T-cell (primary cell): ENCODE results near the gene FCHSD2. TPM values are rescaled to one million over a fixed set of nuclear protein-coding genes. Genes with fewer than 3 reads are reported as not detected.

Experiments used
- ATAC-seq, 4 experiments: fragments of 200-7000 bp in 3 of 4; fragments of 150-1000 bp in 1 of 4; cut with Tn5 transposase; replicated peaks in 1 of 4; 1 replicate in 3 of 4; 2 replicates in 1 of 4; pipeline ENCODE4 v1.10.0; 2021; ENCODE audit warnings: moderate library complexity in 3 of 4, mild to moderate bottlenecking in 2 of 4, moderate number of reproducible peaks in 1 of 4
- CTCF ChIA-PET, 2 donors: fragments of 300-600 bp; sonication (Branson Sonifier 250); formaldehyde crosslinking; loops; one replicate each; lab custom pipeline; 2022; ENCODE audit warnings: antibody characterized with exemption in 2 of 2; lab: Charles Lee
- POLR2A ChIA-PET, 2 donors: fragments of 300-600 bp; sonication (Branson Sonifier 250); formaldehyde crosslinking; loops; one replicate each; lab custom pipeline; 2022; ENCODE audit warnings: antibody characterized with exemption in 2 of 2; lab: Charles Lee
- DNase-seq, 35 experiments: peaks; one replicate each; pipeline versions ENCODE4 v3.0.0 to v3.0.0-alpha.2; 2013 to 2023
- H3K27ac ChIP-seq: one replicate; pipeline ENCODE4 v1.5.1; 2013; ENCODE audit warnings: low read length
- H3K27me3 ChIP-seq, 2 experiments: replicated peaks in 1 of 2; 1 replicate in 1 of 2; 2 replicates in 1 of 2; pipeline versions ENCODE4 v1.6.1 to v1.7.0; 2013; ENCODE audit warnings: low read length in 1 of 2, mixed read lengths in 1 of 2; ENCODE audit not compliant: control insufficient read depth in 2 of 2, insufficient read depth in 2 of 2; ENCODE audit errors: extremely low read depth in 1 of 2
- H3K36me3 ChIP-seq, 2 donors: 1 replicate in 1 of 2; 2 replicates in 1 of 2; pipeline versions ENCODE4 v1.6.1 to v1.7.0; 2013; ENCODE audit warnings: low read length in 1 of 2; ENCODE audit not compliant: control insufficient read depth in 2 of 2, insufficient read depth in 1 of 2; ENCODE audit errors: extremely low read depth in 1 of 2
- H3K4me1 ChIP-seq, 2 experiments: 1 replicate in 1 of 2; 2 replicates in 1 of 2; pipeline versions ENCODE4 v1.6.1 to v1.7.0; 2013; ENCODE audit warnings: low read length in 2 of 2, mixed read lengths in 1 of 2; ENCODE audit not compliant: insufficient read depth in 2 of 2, control insufficient read depth in 1 of 2; ENCODE audit errors: extremely low read depth in 1 of 2
- H3K4me3 ChIP-seq, 2 donors: 1 replicate in 1 of 2; 2 replicates in 1 of 2; pipeline versions ENCODE4 v1.5.1 to v1.7.0; 2013; ENCODE audit warnings: mild to moderate bottlenecking in 2 of 2, low read length in 1 of 2, moderate library complexity in 1 of 2; ENCODE audit not compliant: control insufficient read depth in 1 of 2; ENCODE audit errors: extremely low read depth in 1 of 2
- H3K9me3 ChIP-seq: 2 replicates; pipeline ENCODE4 v1.7.0; 2013
- H3K27ac Mint-ChIP-seq, 2 donors: one replicate each; pipeline ENCODE4 v1.8.0; 2020 to 2021; ENCODE audit warnings: mild to moderate bottlenecking in 2 of 2, mixed read lengths in 2 of 2
- H3K27me3 Mint-ChIP-seq, 2 donors: one replicate each; pipeline ENCODE4 v1.8.0; 2021 to 2022; ENCODE audit warnings: mixed read lengths in 2 of 2
- H3K36me3 Mint-ChIP-seq: one replicate; pipeline ENCODE4 v1.8.0; 2021; ENCODE audit warnings: mixed read lengths
- H3K4me1 Mint-ChIP-seq, 3 donors: one replicate each; pipeline ENCODE4 v1.8.0; 2020 to 2022; ENCODE audit warnings: mixed read lengths in 3 of 3, mild to moderate bottlenecking in 1 of 3
- H3K4me3 Mint-ChIP-seq, 3 donors: one replicate each; pipeline ENCODE4 v1.8.0; 2020 to 2022; ENCODE audit warnings: mild to moderate bottlenecking in 3 of 3, mixed read lengths in 3 of 3, moderate library complexity in 3 of 3
- H3K9me3 Mint-ChIP-seq, 3 donors: one replicate each; pipeline ENCODE4 v1.8.0; 2020 to 2022; ENCODE audit warnings: mixed read lengths in 3 of 3
- WGBS: methylation state at CpG from one replicate; pipeline ENCODE4 v1.1.5; 2013; ENCODE audit warnings: missing lambda C conversion rate; ENCODE audit not compliant: insufficient coverage; 5-methylcytosine and 5-hydroxymethylcytosine counted together
- total RNA-seq, 35 experiments: library from RNA in 6 of 35; stranded (reverse) in 6 of 35; fragments of 120-200 nt in 1 of 35; gene quantifications; one replicate each; pipeline versions ENCODE4 v1.2.1 to v1.2.4 and lab custom pipeline; 2013 to 2026

FCHSD2 gene
- total RNA-seq, 5 donors from 2014 or later (not counting 1 experiment from before 2014, with no cell fraction given) = 37.0 to 53.8 (median 46.3) TPM

GRCh38 chr11:73168925-73169579 is 26.9 kb upstream of the FCHSD2 start:
- DNase-seq (no peak), ATAC-seq (no peak)
- Histone ChIP-seq H3K4me3 (no peak overlapping the region), H3K4me1 (no peaks in the 10 kb centered on the region), H3K9me3 (no peaks in the 10 kb centered on the region), H3K36me3 (no peaks in the 10 kb centered on the region), H3K27me3 (peaks cover 0 to 3% of the 10 kb centered on the region in 2 experiments), H3K27ac (no peak overlapping the region)
- H3K27me3 Mint-ChIP-seq = peaks cover 0 to 2% of the 10 kb centered on the region in 2 donors
- H3K4me3 Mint-ChIP-seq = no peak overlapping the region
- WGBS = 92% methylated on average over 8 of the region's 11 CpGs
- no peaks in the 10 kb centered on the region for H3K9me3 Mint-ChIP-seq
- no peaks in the 10 kb centered on the region for H3K36me3 Mint-ChIP-seq
- ChIA-PET CTCF (interaction anchor here in 1 of 2 donors (0.6 kb wide), 2 partner anchors 56 to 698 kb away, joined by 3 to 5 read pairs; no protein-coding TSS in a partner anchor), POLR2A (no interaction called here)
- H3K4me1 Mint-ChIP-seq = peaks cover 0 to 4% (median 0%) of the 10 kb centered on the region in 3 donors
- no peak overlapping the region for H3K27ac Mint-ChIP-seq

GRCh38 chr11:73167363-73167954 is 25.3 kb upstream of the FCHSD2 start:
- Histone ChIP-seq H3K27me3 (peaks cover 0 to 3% of the 10 kb centered on the region in 2 experiments), H3K4me3 (no peak overlapping the region), H3K36me3 (no peaks in the 10 kb centered on the region), H3K9me3 (no peaks in the 10 kb centered on the region), H3K4me1 (no peaks in the 10 kb centered on the region), H3K27ac (no peak overlapping the region)
- Mint-ChIP-seq H3K4me1 (peaks cover 0 to 4% (median 0%) of the 10 kb centered on the region in 3 donors), H3K9me3 (no peaks in the 10 kb centered on the region), H3K27ac (no peak overlapping the region), H3K36me3 (no peaks in the 10 kb centered on the region), H3K27me3 (peaks cover 0 to 2% of the 10 kb centered on the region in 2 donors), H3K4me3 (no peak overlapping the region)
- ChIA-PET CTCF (no interaction called here), POLR2A (no interaction called here)
- WGBS = 67% methylated on average over 1 of the region's 3 CpGs
- ATAC-seq (no peak), DNase-seq (no peak)

- no CpG with 5 or more reads among the region's 2 CpGs for WGBS
- Mint-ChIP-seq H3K27ac (no peak overlapping the region), H3K4me1 (peaks cover 0 to 4% (median 0%) of the 10 kb centered on the region in 3 donors)
These were observed 22.9 kb upstream of the FCHSD2 start for GRCh38 chr11:73164803-73165540.

GRCh38 chr11:73163638-73164174 is 21.6 kb upstream of the FCHSD2 start:
- POLR2A ChIA-PET = no interaction called here
- no peaks in the 10 kb centered on the region for H3K4me1 ChIP-seq

More at GRCh38 chr11:73164803-73165540, 22.9 kb upstream of the FCHSD2 start:
- no peaks in the 10 kb centered on the region for H3K36me3 Mint-ChIP-seq
- ChIA-PET POLR2A (interaction anchor here in 1 of 2 donors (0.6 kb wide), 1 partner anchor 10 kb away, joined by 3 read pairs; no protein-coding TSS in a partner anchor), CTCF (interaction anchor here in 1 of 2 donors (1.3 to 1.5 kb wide), 2 partner anchors 23 to 28 kb away, joined by 3 to 4 read pairs; partner anchors contain the start of gene FCHSD2)
- H3K4me3 ChIP-seq = no peak overlapping the region
- H3K4me1 ChIP-seq = no peaks in the 10 kb centered on the region
- H3K9me3 Mint-ChIP-seq = no peaks in the 10 kb centered on the region
- ATAC-seq (no peak), DNase-seq (no peak)
- H3K36me3 ChIP-seq = no peaks in the 10 kb centered on the region
- H3K27me3 Mint-ChIP-seq = peaks cover 0 to 2% of the 10 kb centered on the region in 2 donors
- peaks cover 0 to 3% of the 10 kb centered on the region in 2 experiments for H3K27me3 ChIP-seq
- H3K4me3 Mint-ChIP-seq = no peak overlapping the region
- no peaks in the 10 kb centered on the region for H3K9me3 ChIP-seq
- H3K27ac ChIP-seq = no peak overlapping the region

GRCh38 chr11:73162196-73162740 is 20.1 kb upstream of the FCHSD2 start:
- Histone ChIP-seq H3K4me1 (peaks cover 0 to 7% of the 10 kb centered on the region in 2 experiments), H3K27me3 (no peaks in the 10 kb centered on the region), H3K9me3 (no peaks in the 10 kb centered on the region), H3K4me3 (no peak overlapping the region), H3K36me3 (no peaks in the 10 kb centered on the region), H3K27ac (no peak overlapping the region)
- no peak for ATAC-seq
- H3K9me3 Mint-ChIP-seq = no peaks in the 10 kb centered on the region
- H3K36me3 Mint-ChIP-seq = no peaks in the 10 kb centered on the region
- ChIA-PET CTCF (no interaction called here), POLR2A (no interaction called here)
- 69% methylated on average over 3 of the region's 10 CpGs for WGBS
- no peak overlapping the region for H3K27ac Mint-ChIP-seq
- DNase-seq = no peak
- H3K4me3 Mint-ChIP-seq = no peak overlapping the region
- peaks cover 0 to 23% (median 0%) of the 10 kb centered on the region in 3 donors for H3K4me1 Mint-ChIP-seq
- H3K27me3 Mint-ChIP-seq = no peaks in the 10 kb centered on the region

More at GRCh38 chr11:73163638-73164174, 21.6 kb upstream of the FCHSD2 start:
- Histone ChIP-seq H3K9me3 (no peaks in the 10 kb centered on the region), H3K27ac (no peak overlapping the region), H3K27me3 (no peaks in the 10 kb centered on the region), H3K36me3 (no peaks in the 10 kb centered on the region), H3K4me3 (no peak overlapping the region)
- no peaks in the 10 kb centered on the region for H3K27me3 Mint-ChIP-seq
- no peaks in the 10 kb centered on the region for H3K36me3 Mint-ChIP-seq
- DNase-seq = no peak
- no peak for ATAC-seq
- WGBS = 100% methylated on average over 1 of the region's 2 CpGs
- H3K4me1 Mint-ChIP-seq = peaks cover 0 to 10% (median 0%) of the 10 kb centered on the region in 3 donors
- H3K4me3 Mint-ChIP-seq = no peak overlapping the region
- no peaks in the 10 kb centered on the region for H3K9me3 Mint-ChIP-seq
- H3K27ac Mint-ChIP-seq = no peak overlapping the region
- CTCF ChIA-PET = interaction anchor here in 1 of 2 donors (0.6 to 1.5 kb wide), 3 partner anchors 21 to 354 kb away, joined by 3 to 4 read pairs (median 4); partner anchors contain the start of gene FCHSD2
